Keratinocyte (primary cell): Measurements from ENCODE around the gene NCKAP5.

Experiments
- CTCF ChIP-seq, 3 experiments: IDR thresholded peaks in 1 of 3; conservative IDR thresholded peaks in 1 of 3; optimal IDR thresholded peaks in 1 of 3; 2 replicates in 2 of 3; 3 replicates in 1 of 3; pipeline versions ENCODE3 to v1.5.1; 2011; ENCODE audit warnings: low read length in 3 of 3, mild to moderate bottlenecking in 3 of 3, moderate library complexity in 2 of 3, control low read depth in 1 of 3, inconsistent platforms in 1 of 3; ENCODE audit not compliant: insufficient read depth in 2 of 3; ENCODE audit errors: extremely low read depth in 1 of 3
- EZH2 ChIP-seq: IDR thresholded peaks from one replicate; pipeline ENCODE4 v1.6.1; 2012; ENCODE audit warnings: inconsistent platforms, mild to moderate bottlenecking, low read length, moderate library complexity

GRCh38 chr2:132974467-132975095, 593.7 kb downstream of the NCKAP5 start:
- TF ChIP-seq CTCF (optimal IDR thresholded peaks at IDR 0.05 in 1 of 3, IDR thresholded peaks at IDR 0.05 in 1 of 3, conservative IDR thresholded peaks at IDR 0.05 in 1 of 3; ENCODE audit: extremely low read depth in 1 of 3, insufficient read depth in 2 of 3, low read length in 3 of 3) (no peak), EZH2 (no peak)
